HG03457 (cell line): ENCODE measurements around the gene RBM15.

Experiments
- ATAC-seq: cut with Tn5 transposase; IDR thresholded peaks from one replicate; pipeline ENCODE4 v1.9.1; 2021; ENCODE audit warnings: moderate number of reproducible peaks; ENCODE audit not compliant: unreplicated experiment

RBM15 gene

DNA sequence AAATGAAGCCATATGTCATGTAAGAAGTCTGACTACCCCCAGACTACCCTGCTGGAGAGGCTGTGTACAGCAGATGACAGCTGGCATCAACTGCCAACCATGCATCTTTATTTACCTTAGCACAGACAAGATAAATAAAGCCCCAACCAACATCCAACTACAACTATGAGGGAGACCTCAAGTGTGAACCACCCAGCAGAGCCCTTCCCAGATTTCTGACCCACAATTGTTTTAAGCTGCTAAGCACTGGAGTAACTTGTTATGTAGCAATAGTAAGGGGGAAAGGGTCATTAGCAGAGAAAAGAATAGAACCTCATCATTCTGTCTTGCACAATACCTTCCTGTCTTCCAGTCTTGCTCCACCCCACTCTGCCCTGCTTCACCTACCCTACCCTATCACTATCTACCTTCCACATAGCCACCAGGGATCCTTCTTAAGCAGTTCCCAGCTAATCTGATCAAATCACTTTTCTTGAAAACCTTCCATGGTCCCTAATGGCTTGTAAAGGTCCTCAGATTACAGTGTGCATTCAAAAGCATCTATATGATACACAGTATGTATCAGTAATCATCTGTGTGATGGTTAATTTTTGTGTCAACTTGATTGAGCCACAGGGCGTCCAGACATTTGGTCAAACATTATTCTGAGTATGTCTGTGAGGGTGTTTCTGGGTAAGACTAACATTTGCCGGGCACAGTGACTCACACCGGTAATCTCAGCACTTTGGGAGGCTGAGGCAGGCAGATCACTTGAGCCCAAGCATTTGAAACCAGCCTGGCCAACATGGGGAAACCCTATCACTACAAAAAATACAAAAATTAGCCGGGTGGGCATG lies 19.6 kb upstream of the RBM15 start:
- ATAC-seq = no peak

DNA sequence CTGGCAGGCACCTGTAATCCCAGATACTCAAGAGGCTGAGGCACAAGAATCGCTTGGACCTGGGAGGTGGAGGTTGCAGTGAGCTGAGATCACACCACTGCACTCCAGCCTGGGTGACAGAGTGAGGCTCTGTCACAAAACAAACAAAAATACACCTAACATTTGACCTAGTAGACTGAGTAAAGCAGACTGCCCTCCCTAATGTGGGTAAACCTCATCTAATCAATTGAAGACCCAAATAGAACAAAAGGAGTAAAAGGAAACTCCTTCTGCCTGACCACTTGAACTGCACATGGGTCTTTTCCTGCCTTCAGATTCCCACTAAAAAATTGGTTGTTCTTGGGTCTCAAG lies 19.0 kb upstream of the RBM15 start:
- no peak for ATAC-seq

DNA sequence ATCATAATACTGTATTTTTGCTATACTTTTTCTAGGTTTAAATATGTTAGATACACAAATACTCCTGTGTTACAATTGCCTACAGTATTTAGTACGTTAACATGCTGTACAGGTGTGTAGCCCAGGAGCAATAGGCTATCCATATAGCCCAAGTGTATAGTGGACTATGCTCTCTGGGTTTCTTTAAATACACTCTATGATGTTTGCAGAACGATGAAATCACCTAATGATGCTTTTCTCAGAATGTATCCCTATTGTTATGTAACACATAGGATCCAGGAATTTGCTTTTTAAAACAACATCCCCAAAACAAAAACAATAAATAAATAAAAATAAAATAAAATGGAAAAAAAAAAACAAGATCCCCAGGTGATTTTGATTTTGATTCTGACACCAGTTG lies 18.1 kb upstream of the RBM15 start:
- no peak for ATAC-seq

DNA sequence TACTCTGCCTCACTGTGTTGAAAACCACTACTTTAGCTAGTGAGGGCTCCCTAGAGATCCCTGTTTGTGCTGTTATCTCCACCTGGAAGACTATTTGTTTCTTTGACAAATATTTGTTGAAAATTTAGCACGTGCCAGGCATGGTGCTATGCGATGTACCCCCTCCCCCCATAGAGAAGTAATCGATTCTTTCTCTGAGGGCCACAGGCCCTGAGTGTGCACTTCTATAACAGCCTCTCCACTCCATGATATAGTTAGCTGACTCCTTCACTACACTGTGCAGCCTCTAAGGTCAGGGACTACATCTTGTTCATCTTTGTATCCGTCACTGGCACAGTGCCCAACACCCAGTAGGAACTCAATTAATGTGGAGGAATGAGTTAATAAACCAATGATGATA lies 17.3 kb upstream of the RBM15 start:
- ATAC-seq = no peak

DNA sequence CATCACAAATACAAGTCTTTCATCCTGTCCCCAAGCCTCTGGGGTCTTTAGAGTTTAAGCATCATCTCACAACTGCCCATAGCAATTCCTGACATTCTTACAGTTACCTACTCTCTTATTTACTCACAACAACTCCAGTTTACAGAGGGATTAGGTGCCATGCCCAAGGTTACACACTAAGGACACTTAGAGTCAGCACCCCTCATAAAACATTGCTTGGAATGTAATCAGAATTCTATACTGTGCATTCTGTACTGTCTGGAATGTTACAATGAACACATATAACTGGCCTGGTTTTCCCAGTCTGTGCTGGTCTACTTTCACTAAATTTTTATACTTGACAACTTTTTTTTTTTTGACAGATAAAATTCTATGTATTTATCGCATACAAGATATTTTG lies 14.5 kb upstream of the RBM15 start:
- no peak for ATAC-seq

DNA sequence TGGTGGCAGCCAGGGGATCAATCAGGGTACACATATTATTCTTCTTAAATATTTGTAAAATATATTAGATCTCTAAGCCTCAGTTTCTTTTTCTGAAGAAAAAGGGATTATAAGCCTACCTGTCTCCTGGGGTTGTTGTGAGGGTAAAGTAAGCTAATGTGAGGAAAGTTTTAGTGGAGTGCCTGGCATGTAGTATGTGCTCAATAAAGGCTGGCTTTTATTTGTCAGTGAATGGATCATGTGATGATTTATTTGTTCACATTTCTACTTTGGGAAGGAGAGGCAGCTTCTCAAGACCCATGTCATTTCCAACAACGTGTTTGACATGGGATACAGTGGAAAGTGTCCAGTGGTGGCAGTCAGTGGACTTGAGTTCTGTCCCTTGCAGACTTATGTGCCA lies 12.4 kb upstream of the RBM15 start:
- no peak for ATAC-seq

DNA sequence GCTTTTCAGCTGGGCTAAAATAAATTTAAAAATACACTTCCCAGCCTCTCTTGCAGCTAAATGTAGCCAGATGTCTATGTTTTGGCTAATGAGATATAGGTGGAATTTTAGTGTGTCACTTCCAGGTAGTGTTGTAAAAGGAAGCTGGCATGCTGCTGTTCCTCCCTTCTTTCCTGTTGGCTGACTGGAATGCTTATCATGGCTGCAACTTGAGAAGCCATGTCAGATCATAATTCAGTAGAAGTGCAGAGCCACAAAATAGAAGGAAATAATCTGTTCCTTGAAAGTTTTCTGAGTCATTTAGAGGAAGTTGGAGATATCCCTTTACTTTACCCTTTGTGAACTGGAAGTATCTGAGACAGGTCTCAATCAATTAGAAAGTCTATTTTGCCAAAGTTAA lies 10.9 kb upstream of the RBM15 start:
- no peak for ATAC-seq

DNA sequence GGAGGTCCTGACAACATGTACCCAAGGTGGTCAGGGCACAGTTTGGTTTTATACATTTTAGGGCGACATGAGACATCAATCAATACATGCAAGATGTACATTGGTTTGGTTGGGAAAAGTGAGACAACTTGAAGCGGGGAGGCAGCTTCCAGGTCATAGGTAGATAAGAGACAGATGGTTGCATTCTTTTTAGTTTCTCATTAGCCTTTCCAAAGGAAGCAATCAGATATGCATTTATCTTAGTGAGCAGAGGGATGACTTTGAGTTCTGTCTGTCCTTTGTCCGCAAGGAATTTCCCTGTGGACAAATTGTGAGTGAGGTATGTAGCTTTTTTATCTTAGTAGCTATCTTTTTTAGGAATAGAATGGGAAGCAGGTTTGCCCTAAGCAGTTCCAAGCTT lies 10.5 kb upstream of the RBM15 start:
- no peak for ATAC-seq

DNA sequence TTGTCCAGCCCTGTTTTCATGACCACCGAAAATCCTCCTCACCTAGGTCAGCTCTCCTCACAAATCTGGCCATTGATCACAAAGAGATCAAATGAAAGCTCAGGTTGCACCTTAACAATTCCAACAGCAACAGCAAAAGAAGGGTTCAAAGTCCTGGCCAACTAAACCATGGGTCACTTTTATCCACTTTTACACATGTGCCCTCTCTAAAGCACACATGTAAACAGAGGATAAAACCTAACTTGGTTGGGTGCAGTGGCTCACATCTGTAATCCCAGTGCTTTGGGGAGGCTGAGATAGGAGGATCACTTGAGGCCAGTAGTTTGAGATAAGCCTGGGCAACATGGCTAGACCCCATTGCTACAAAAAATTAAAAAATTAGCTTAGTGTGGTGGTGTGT lies 3.9 kb upstream of the RBM15 start:
- ATAC-seq = no peak

DNA sequence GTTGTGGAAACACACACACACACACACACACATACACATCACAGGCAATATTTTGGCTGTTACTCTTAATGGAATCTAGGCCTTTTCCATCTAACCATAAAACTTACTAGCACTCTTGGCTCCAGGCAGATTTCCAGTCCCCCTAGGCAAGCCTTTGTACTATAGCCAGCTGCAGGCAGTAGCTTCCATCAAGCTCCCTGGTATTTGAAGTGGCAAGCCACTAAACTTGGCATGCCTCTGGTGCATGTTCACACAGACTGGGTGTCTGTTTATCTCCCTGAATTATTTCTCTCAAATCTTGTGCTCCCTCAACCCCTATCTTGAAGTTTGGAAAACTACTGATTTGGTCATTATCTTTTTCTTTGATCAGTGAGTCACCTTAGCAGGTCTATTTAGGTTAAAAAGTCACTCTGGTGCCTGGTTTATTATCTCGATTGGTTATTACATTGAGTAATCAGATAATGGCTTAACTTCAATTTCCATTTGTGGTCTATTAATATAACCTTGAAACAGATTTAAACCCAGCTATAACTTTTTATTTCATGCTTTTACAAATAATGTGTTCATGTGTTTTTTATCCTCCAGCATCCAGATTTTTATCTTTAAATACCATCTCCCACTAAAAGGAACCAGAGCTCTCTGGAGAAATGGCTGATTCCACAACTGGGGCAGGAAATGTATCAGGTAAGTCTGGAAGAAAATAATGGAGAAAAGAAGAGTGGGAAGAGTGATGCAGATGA lies 2.7 kb upstream of the RBM15 start:
- ATAC-seq = no peak

DNA sequence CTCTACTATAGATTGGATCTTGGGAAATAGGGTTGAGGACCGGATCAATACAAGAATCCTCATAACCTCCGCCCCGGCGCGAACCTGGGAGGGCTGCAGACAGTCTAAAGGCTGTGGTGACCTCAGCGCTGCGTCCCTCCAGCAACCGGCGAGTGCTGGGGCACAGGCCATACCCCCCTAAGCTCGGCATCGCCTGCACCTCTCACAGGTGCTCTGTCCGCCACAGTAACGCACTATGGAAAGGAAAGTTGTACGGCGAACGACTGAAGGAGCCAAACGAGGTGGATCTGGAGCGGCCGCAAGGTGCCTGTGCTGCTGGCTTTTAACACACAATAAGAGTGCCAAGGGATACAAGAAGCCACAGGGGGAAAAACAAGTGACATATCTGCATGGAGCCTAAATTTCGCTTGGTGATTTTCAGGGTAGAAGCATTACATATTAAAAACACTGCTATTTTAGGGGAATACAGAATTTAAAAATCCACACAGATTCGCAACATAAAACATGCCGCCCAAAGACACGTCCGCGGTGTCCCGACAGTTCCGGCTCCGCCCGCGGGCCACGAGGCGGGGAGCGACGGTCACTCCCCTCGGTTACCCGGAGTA lies 1.4 kb upstream of the RBM15 start:
- ATAC-seq = no peak

DNA sequence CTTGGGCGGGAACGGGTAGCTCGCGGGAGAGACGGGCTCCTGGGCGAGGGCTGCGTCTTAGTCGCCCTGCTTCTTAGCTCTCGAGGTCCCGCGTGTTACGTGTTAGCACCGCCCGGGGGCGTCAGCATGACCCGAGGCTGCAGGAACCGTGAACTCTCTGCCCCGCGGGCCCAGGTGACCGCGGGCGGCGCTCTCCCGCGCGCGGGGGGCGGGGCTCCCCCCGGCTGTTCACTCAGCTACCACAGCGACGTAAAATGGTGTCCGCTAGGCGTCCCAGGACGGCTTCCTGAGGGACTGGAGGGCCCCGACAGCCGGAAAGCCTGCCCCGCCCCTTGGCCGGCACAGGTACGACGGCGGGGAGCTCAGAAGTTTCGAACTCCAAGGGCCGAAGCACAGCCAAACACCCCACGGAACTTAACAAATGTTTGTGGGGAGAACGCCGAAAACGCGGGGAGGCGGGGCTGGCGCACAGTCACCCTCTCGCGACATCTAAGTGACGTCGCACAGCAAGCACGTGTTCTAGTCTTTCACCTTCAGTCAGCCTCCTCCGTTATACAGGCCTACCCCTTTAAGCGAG lies 780 bp upstream of the RBM15 start:
- peak; percentile 60 for ATAC-seq

DNA sequence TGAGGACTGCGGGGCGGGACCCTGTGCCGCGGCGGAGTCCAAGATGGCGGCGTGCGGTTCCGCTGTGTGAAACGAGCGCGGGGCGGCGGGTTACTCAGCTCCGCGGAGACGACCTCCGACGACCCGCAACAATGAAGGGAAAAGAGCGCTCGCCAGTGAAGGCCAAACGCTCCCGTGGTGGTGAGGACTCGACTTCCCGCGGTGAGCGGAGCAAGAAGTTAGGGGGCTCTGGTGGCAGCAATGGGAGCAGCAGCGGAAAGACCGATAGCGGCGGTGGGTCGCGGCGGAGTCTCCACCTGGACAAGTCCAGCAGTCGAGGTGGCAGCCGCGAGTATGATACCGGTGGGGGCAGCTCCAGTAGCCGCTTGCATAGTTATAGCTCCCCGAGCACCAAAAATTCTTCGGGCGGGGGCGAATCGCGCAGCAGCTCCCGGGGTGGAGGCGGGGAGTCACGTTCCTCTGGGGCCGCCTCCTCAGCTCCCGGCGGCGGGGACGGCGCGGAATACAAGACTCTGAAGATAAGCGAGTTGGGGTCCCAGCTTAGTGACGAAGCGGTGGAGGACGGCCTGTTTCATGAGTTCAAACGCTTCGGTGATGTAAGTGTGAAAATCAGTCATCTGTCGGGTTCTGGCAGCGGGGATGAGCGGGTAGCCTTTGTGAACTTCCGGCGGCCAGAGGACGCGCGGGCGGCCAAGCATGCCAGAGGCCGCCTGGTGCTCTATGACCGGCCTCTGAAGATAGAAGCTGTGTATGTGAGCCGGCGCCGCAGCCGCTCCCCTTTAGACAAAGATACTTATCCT lies 430 bp downstream of the RBM15 start:
- no peak for ATAC-seq

DNA sequence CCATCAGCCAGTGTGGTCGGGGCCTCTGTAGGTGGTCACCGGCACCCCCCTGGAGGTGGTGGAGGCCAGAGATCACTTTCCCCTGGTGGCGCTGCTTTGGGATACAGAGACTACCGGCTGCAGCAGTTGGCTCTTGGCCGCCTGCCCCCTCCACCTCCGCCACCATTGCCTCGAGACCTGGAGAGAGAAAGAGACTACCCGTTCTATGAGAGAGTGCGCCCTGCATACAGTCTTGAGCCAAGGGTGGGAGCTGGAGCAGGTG lies 961 bp downstream of the RBM15 start:
- no peak for ATAC-seq

DNA sequence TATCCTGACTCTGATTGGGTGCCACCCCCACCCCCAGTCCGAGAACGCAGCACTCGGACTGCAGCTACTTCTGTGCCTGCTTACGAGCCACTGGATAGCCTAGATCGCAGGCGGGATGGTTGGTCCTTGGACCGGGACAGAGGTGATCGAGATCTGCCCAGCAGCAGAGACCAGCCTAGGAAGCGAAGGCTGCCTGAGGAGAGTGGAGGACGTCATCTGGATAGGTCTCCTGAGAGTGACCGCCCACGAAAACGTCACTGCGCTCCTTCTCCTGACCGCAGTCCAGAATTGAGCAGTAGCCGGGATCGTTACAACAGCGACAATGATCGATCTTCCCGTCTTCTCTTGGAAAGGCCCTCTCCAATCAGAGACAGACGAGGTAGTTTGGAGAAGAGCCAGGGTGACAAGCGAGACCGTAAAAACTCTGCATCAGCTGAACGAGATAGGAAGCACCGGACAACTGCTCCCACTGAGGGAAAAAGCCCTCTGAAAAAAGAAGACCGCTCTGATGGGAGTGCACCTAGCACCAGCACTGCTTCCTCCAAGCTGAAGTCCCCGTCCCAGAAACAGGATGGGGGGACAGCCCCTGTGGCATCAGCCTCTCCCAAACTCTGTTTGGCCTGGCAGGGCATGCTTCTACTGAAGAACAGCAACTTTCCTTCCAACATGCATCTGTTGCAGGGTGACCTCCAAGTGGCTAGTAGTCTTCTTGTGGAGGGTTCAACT lies 2.1 kb downstream of the RBM15 start:
- ATAC-seq = no peak

DNA sequence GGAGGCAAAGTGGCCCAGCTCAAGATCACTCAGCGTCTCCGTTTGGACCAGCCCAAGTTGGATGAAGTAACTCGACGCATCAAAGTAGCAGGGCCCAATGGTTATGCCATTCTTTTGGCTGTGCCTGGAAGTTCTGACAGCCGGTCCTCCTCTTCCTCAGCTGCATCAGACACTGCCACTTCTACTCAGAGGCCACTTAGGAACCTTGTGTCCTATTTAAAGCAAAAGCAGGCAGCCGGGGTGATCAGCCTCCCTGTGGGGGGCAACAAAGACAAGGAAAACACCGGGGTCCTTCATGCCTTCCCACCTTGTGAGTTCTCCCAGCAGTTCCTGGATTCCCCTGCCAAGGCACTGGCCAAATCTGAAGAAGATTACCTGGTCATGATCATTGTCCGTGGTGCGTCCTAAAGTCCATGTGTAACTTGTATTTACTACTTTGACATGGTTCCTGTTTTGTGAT lies 2.7 kb downstream of the RBM15 start:
- no peak for ATAC-seq

DNA sequence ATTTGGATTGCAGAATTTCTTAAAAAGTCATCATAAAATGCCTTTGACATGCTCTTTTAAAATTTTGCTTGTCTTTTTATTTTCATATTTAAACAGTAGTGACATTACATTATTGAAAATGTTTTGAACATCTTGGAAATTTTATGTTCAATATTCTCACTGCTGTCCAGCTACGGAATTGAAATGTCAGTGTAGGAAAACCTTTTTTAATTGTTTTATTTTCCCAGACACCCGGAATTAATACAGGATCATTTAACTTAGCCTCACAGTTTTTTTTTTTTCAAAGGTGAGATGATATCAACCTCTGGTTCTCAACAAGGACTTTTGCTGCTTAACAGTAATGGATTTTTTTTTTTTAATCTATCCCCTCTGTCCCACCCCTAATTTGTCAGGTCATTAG lies 4.1 kb downstream of the RBM15 start:
- ATAC-seq = no peak

DNA sequence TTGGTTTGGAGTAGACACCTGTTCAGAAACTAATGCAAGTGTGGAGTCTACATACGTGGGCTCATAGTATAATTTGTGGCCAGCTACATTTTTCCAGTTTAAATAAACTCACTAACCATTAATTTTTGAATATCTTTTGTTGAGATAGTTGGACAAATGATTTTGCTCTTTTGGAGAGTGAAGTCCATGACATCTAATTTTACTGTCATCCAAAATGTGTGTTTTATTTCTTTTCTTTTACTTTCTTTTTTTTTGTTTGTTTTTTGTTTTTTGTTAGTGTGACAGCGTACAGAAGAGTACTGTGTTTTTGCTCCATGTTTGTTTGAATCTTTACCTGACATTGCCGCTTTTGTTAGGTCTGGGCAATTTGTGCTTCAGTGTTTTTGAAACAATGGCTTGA lies 5.0 kb downstream of the RBM15 start:
- ATAC-seq = no peak

DNA sequence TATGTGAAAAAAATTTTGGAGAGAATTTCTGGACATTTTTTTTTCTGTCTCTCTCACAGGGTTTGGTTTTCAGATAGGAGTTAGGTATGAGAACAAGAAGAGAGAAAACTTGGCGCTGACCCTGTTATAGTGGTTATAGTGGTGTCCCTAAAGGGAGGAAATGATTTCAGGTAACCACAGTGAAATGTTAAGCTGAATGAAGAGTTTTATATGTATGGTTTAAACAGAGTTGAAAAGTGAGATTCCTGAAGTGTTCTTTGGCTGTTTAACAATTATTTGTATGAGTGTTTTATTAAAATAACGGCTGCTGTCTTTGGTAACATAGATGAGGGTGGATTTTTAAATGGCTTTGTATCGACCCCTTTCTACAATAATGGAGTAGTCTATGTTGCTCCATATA lies 6.3 kb downstream of the RBM15 start:
- ATAC-seq = no peak

DNA sequence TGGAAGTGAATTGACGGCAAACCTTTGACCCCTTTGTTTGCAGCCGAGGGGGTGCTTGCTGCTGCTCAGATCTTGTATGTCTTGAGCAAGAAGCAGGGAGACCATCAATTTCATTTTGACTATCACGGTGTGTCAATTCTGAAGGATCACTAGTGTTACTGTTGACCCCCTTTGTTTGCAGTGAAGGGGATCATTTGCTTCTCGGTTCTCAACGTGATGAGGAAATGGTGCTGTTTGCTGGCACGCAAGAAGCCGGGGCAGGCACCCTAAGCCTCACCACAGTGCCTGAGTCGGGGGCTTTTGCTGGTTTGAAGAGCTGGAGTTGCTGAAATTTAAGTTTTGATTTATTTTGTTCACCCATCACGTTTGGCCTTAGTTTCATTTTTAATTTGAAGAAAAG lies 7.5 kb downstream of the RBM15 start:
- ATAC-seq = no peak
